Measurements from ENCODE around the gene PSD2. TPM values are rescaled to one million over a fixed set of nuclear protein-coding genes. Genes with fewer than 3 reads are reported as not detected.

The PSD2 gene
- total RNA-seq, 6 experiments from 2014 or later = 0.04 to 0.07 (median 0.07) TPM; not detected in 3

- 60% methylated on average over 2 of the region's 8 CpGs for WGBS (ENCODE audit: insufficient coverage, low coverage, low lambda C conversion rate, missing lambda C conversion rate)
- ATAC-seq = no peak
Observed at GRCh38 chr5:139772089-139772791, 23.4 kb upstream of the PSD2 start.

DNA sequence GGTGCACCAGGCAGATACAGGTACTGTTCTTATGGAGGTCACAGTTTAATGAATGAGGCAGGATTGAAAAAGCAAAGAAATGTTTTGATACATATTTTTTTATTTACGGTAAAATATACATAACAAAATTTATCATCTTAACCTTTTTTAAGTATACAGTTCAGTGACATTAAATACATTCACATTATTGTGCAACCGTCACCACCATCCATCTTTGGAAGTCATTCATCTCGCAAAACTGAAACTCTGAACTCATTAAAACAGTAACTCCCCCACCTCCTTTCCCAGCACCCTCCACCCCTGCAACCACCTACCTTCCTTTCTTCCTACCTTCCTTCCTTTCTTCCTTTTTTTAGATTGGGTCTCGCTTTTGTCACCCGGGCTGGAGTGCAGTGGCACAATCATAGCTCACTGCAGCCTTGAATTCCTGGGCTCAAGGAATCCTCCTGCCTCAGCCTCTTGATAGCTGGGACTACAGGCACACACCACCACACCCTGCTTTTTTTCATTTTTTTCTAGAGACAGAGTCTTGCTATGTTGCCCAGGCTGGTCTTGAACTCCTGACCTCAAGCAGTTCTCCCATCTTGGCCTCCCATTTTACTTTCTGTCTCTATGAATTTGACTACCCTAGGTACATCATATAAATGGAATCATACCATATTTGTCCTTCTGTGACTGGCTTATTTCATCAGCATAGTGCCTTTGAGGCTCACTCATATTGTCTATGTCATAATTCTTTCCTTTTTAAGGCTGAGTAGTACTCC is 22.5 kb upstream of the PSD2 start:
- TF ChIP-seq, protein P1, sequence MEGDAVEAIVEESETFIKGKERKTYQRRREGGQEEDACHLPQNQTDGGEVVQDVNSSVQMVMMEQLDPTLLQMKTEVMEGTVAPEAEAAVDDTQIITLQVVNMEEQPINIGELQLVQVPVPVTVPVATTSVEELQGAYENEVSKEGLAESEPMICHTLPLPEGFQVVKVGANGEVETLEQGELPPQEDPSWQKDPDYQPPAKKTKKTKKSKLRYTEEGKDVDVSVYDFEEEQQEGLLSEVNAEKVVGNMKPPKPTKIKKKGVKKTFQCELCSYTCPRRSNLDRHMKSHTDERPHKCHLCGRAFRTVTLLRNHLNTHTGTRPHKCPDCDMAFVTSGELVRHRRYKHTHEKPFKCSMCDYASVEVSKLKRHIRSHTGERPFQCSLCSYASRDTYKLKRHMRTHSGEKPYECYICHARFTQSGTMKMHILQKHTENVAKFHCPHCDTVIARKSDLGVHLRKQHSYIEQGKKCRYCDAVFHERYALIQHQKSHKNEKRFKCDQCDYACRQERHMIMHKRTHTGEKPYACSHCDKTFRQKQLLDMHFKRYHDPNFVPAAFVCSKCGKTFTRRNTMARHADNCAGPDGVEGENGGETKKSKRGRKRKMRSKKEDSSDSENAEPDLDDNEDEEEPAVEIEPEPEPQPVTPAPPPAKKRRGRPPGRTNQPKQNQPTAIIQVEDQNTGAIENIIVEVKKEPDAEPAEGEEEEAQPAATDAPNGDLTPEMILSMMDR (IDR thresholded peaks at IDR 0.05) = no peak
- no peak for TF ChIP-seq POLR2A (IDR thresholded peaks at IDR 0.05)

More at GRCh38 chr5:139772089-139772791, 23.4 kb upstream of the PSD2 start:
- Histone ChIP-seq H3K4me3 (no peak overlapping the region), H3K36me3 (no peaks in the 10 kb centered on the region), H3K4me1 (peaks cover 0 to 14% (median 7%) of the 10 kb centered on the region in 4 donors), H3K27ac (no peak overlapping the region), H3K27me3 (no peaks in the 10 kb centered on the region), H3K9me3 (no peaks in the 10 kb centered on the region)
- intact Hi-C loops (cut with DNase I) = no loop called here
- DNase-seq = no peak
- TF ChIP-seq, protein P1 (IDR thresholded peaks at IDR 0.05) = no peak
- TF ChIP-seq POLR2A (IDR thresholded peaks at IDR 0.05) = no peak

DNA sequence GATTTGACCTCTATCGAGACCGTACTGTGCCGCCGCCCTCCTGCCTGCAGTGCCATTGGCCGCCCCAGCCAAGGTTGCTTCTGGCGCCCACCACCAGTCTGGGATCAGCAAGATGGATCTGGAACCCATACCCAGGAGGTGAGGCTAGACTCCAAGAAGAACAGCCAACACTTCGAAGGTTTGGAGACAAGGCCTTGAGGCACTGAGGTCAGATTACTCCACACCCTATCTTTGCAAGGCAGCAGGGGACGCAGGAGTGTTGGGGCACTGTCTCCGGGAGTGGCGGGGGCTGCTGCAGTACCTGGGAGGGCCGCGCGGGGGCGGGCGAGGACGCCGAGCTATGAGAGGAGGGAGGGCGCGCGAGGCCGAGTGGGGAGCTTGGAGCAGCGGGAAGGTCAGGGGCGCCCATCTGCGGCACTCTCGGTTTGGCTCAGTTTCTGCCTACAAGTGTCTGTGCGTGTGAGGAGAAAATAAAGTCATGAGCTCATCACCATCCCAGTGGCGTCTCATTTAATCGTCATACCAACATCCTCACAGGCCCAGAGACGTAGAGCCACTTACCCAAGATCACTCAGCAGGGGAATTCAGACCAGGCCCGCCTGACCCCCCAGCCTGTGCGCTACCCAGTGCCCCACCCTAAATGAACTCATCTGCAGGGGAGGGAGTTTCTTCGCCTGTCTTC is 20.5 kb upstream of the PSD2 start:
- Histone ChIP-seq H3K36me3 (no peaks in the 10 kb centered on the region), H3K4me1 (no peaks in the 10 kb centered on the region), H3K9me3 (no peaks in the 10 kb centered on the region), H3K27me3 (no peaks in the 10 kb centered on the region), H3K27ac (no peak overlapping the region), H3K4me3 (no peak overlapping the region)
- ATAC-seq (peak; percentile 86 to 93 (median 92)), DNase-seq (peak; percentile 69 to 76 (median 70))
- WGBS (ENCODE audit: insufficient coverage, low coverage, low lambda C conversion rate, missing lambda C conversion rate) = 27% methylated on average over 6 of the region's 32 CpGs
- TF ChIP-seq, protein P1 (IDR thresholded peaks at IDR 0.05) = peak; percentile 74 to 87 (median 81)
- TF ChIP-seq POLR2A (IDR thresholded peaks at IDR 0.05) = no peak
- intact Hi-C loops (cut with DNase I) = no loop called here

More for the DNA sequence above, 22.5 kb upstream of the PSD2 start:
- H3K36me3 ChIP-seq = no peaks in the 10 kb centered on the region
- WGBS (ENCODE audit: insufficient coverage, low coverage, low lambda C conversion rate, missing lambda C conversion rate) = 81% methylated on average over 5 of the region's 5 CpGs
- no peak overlapping the region for H3K4me3 ChIP-seq
- DNase-seq (no peak), ATAC-seq (no peak)
- no peak overlapping the region for H3K27ac ChIP-seq
- intact Hi-C loops (cut with DNase I) = no loop called here
- H3K4me1 ChIP-seq = peaks cover 0 to 8% (median 3%) of the 10 kb centered on the region in 4 donors
- no peaks in the 10 kb centered on the region for H3K9me3 ChIP-seq
- H3K27me3 ChIP-seq = no peaks in the 10 kb centered on the region

DNA sequence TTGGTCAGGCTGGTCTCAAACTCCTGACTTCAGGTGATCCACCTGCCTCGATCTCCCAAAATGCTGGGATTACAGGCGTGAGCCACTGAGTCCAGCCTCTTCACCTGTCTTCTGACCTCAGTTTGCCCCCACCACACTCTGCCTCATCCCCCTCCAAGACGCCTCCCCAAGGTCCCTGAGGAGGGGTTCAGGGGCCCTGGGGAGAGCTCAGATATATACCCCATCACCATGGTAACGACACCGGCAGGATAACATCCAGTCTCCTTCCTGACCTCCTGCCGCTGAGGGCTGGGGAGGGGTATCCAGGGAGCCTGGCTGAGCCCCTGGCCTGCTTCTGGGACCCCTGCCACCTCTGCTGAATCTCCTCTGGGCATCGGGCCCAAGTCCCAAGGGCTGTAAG is 19.7 kb upstream of the PSD2 start:
- no peaks in the 10 kb centered on the region for H3K9me3 ChIP-seq
- no peak overlapping the region for H3K4me3 ChIP-seq
- intact Hi-C loops (cut with DNase I) = no loop called here
- ATAC-seq (no peak), DNase-seq (no peak)
- H3K4me1 ChIP-seq = no peaks in the 10 kb centered on the region
- WGBS (ENCODE audit: insufficient coverage, low coverage, low lambda C conversion rate, missing lambda C conversion rate) = no CpG with 5 or more reads among the region's 7 CpGs
- H3K36me3 ChIP-seq = no peaks in the 10 kb centered on the region
- no peaks in the 10 kb centered on the region for H3K27me3 ChIP-seq
- TF ChIP-seq, protein P1 (IDR thresholded peaks at IDR 0.05) = no peak
- no peak for TF ChIP-seq POLR2A (IDR thresholded peaks at IDR 0.05)
- H3K27ac ChIP-seq = no peak overlapping the region

Data from right lobe of liver (tissue), 6 donors.